Inflammatory macrophage treated with lipopolysaccharide for 1 hour (primary cell): Measurements from ENCODE around the gene IREB2.
"Not testable (repeated sequence)": the region's sequence is repeated elsewhere in the genome, so short reads cannot be mapped to it uniquely, and the experiment has no call there.

Experiments
- DNase-seq, 2 donors: peaks; one replicate each; pipeline ENCODE4 v3.0.0-alpha.2; 2020 to 2022

IREB2 gene, protein sequence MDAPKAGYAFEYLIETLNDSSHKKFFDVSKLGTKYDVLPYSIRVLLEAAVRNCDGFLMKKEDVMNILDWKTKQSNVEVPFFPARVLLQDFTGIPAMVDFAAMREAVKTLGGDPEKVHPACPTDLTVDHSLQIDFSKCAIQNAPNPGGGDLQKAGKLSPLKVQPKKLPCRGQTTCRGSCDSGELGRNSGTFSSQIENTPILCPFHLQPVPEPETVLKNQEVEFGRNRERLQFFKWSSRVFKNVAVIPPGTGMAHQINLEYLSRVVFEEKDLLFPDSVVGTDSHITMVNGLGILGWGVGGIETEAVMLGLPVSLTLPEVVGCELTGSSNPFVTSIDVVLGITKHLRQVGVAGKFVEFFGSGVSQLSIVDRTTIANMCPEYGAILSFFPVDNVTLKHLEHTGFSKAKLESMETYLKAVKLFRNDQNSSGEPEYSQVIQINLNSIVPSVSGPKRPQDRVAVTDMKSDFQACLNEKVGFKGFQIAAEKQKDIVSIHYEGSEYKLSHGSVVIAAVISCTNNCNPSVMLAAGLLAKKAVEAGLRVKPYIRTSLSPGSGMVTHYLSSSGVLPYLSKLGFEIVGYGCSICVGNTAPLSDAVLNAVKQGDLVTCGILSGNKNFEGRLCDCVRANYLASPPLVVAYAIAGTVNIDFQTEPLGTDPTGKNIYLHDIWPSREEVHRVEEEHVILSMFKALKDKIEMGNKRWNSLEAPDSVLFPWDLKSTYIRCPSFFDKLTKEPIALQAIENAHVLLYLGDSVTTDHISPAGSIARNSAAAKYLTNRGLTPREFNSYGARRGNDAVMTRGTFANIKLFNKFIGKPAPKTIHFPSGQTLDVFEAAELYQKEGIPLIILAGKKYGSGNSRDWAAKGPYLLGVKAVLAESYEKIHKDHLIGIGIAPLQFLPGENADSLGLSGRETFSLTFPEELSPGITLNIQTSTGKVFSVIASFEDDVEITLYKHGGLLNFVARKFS

DNA sequence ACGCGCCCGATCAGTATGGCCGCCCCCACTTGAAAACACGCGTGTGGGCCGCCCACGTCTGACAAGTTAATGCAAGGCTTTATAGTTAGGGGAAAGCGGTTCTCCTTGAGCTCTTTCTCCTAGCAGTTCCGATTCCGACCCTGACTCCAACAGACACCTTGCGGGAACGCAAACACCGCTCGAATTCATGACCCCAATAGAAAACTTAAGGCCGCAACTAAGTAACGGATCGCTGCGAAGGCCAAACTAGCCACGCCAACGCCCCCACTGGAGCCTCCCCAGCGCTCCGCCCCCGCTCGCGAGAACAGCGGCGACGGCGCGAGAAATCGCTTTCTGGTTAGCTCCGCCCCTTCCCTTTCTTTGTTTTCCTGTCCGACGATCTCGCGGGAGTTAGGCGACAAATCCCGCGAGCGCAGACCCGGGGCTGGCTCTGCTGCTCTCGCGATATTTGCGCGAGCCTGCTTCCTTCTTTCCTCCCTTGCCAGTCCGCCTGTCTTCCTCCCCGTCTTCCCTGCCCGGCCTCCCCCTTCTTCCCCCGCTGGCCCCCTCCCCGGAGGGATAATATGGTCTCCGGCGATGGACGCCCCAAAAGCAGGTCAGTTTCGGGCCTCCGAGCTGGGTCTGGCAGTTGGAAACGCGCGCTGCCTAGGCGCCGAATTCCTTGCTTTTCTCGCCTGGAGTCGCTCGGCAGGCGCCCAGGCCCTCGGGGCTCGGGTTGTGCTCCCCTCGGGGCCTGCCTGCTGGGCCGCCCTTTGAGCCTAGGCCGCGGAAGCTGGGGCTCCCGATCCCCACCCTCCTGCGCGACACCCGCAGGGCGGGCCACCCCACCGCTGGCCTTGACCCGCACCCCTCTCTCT lies at the start of gene IREB2:
Gene IREB2, plus strand, starts transcription at position 455 of the 857 bp plus-strand sequence. Its CDS starts 122 bp downstream, at position 577.
- DNase-seq = peak; percentile 96 to 99

DNA sequence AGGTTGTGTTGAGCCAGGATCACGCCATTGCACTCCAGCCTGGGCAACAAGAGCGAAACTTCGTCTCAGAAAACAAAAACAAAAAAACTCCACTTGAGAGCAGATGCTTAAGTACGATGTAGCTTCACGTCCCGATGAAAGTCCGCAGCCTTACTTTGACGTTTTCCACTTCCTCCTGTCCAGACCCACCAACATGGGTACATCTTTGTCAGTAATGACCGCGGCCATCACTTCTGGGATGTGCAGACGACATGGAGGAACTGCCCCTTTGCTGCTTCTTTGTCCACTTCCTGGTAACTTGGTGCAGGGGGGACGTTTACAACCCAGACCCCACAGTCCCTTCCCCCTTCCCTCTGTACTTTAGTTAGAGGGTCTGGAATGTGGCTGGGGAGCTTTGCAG lies 49.2 kb upstream of the IREB2 start:
- no peak for DNase-seq

DNA sequence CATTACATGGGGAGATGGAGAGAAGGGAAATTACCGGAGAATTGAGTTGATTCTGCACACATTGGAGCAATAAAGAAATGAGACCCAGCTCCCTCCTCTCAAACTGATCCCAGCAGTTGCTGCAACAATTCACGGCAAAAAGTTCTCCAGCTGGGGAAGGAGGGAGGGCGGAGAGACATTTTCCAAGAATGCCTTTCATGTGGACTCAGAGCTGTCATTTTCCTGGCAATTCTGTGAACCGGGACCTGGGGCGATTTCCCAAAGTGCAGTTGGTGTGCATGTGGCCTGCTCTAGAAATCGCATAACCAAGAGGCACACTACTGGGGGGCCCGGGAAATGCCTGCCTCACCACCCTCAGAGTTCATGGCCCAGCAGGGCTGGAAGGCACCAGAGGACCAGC lies 48.7 kb upstream of the IREB2 start:
- no peak for DNase-seq

DNA sequence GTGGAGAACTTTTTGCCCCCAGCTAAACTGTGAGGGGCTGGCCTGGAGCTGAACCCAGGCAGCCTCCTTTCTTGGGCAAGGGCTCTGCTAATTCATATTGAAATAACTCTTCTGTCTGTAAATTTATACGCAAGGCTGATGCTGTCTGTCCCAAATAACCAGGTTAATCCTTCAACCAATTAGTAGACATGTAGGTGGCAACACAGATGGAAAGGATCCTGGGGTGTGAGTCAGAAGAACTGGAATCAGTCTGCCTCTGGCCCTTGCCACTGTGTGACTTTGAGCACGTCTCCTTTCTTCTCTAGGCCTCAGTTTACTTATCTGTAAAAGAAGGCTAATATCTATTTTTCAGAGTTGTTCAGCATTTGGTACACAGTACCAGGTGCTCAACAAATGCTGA lies 48.3 kb upstream of the IREB2 start:
- DNase-seq = no peak

DNA sequence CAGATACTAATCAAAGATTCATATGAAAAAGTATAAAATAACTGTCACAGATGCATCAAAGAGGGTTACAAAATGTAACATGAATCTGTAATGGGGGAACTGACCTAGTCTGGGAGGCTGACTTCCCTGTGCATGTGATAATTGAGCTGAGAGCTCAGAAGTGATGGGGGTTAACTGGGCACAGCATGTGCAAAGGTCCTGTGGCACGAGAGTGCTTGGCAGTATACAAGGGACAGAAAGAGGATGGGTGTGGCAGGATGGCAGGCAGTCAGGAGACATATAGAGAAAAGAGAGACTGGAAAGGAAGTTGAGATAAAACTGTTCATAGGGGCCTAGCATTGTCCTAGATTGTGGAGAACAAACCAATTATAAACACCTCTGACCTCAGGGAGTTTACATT lies 47.8 kb upstream of the IREB2 start:
- no peak for DNase-seq

DNA sequence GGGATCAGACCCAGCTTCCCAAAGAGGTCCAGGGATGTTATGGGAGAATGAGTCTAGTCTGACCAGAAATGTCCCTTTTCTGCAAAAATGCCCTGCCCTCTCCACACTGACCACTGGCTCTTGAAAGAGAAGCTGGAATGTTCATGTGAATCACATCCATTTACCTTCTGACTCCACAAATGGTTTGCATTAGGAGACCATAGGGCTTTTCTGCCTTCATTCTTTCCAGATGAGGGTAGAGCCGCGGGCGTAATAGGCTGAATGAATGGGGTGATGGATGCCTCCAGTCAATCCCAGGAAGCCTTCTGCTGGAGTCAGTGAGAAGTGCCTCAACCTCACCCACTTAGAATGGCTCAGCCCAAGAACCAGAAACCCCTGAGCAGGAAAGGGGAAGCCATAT lies 47.2 kb upstream of the IREB2 start:
- DNase-seq = no peak

DNA sequence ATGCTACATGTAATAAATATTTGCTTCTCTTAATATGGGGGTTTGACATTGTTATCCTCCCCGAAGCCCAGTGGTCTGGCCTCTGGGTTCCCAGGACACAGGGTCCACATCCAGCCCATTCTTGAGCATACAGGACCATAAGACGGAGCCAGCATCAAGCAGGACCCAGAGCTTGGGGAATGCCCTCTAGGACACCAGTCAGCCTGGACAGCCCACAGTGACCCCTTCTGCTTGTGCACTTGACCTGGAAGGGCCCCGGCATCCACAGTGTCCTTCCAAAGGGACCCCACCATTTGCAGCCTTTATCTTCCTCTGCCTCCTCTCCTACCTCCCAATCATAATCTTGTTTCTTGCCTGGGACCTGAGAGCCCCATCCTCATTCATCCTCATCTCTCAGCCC lies 46.2 kb upstream of the IREB2 start:
- DNase-seq = no peak

DNA sequence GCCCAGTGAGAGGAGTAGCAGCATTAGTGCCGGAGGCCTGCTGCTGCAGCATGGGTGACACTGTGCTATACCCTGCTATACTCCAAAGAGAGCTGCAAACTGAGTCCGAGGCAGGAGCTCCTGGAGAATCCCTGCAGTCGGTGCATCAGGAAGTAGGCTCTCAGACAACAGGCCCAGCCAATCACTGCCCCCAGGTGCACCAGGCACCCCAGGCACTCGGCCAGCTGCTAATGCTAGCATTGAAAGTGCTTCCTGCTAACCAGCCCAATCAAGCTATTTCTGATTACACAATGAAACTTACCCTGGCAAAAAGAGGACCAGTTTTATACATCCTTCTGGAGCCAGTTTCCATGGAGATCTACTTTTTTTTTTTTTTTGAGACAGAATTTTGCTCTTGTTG lies 45.6 kb upstream of the IREB2 start:
- no peak for DNase-seq

DNA sequence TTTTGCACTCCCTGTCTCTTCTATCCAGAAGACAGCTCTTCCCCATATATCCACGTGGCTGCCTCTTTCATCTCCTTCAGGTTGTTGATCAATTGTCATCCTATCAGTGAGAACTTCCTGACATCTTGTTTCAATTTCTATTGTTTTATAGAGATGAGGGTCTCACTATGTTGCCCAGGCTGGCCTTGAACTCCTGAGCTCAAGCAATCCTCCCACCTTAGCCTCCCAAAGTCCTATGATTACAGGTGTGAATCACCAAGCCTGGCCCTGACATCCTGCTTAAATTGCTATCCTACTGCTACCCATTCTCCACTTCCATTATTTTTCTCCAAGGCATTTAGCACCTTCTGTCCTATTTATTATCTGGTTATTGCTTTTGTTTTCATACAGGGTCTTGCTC lies 44.9 kb upstream of the IREB2 start:
- DNase-seq = no peak

DNA sequence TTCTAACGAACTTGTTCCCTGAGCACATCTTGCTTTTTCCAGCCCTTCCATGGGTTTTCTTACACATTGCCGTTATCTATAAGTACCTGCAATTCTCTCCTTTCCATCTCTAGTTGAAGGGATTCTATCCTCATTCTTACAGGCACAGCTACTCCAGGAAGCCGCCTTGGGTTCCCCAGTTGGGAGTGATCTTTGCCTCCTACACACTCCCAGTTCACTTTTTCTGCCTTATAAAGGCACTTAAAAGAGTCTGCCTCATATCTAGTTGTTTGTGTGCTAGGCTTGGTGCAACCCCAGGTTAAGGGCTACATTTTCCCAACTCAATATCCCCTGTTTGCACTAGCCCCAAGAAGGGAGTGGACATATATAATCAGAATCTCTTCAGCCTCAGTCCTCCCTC lies 44.0 kb upstream of the IREB2 start:
- DNase-seq = peak; percentile 36 to 47

DNA sequence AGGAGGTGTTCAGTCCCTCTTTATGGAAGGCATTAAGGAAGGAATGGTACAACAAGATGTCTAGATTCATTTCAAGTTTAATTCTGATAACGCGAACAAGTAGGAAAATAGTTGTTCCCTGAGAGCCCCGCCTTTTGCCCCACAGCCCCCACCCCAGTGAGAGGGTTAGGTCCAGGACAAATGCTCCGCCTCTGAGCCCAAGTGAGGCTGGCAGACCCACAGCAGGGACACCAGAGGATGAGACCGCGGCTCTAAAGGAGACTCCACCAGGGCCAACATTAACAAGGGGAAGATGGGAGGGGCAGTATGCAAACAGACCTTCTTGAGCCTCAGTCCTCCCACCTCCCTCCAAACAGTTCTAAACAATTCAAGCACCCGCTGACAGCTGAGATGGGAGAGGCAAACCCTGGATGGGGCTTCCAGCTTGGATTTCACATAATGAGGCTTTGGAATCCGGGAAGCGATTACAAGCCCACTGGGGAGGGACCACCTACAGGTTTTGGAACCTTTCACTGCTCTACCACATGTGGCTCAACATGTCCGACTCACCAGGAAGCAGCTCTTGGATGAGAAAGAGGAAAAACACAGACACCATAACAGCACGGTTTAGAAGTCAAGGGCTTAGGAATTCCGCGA lies 42.9 kb upstream of the IREB2 start:
- no peak for DNase-seq

DNA sequence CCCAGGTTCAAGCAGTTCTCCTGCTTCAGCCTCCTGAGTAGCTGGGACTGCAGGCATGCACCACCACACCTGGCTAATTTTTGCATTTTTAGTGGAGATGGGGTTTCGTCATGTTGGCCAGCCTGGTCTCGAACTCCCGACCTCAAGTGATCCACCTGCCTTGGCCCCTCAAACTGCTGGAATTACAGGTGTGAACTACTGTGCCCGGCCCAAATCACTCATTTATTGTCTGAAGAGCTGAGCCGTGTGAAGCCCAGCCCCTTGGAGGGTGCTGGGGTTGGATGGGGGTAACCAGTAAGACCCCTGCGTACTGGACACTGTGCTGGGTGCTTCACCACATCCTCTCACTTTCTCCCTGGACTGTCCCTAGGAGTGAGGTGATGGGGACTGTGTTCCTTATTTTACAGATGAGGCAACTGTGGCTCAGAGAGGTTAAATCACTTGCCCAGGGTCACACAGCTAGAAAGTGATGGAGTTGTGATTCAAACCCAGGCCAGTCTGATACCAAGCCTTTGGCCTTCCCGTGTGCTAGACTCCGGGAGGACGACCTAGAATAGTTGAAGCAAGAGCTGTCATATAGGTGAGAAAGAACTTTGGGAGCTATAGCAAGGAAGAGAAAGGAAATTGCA lies 41.7 kb upstream of the IREB2 start:
- DNase-seq = no peak

DNA sequence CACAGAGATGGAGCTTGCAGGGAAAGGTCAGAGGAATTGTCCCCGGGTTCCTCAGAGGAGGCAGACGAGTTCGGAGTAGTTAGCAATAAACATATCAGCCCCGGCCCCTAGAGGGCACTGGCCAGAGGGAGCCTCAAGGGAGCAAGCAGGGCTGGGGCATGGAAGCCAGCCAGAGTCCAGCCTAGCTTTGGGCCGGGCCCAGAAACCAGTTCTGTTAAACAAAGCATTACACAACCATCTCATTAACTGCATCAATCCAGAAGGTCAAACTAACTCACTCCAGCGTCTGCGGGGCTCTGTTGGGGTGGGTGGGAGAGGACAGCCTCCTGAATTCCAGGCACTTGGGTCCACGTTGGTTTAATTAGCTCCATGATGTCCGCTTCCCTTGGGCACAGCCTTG lies 41.0 kb upstream of the IREB2 start:
- no peak for DNase-seq

DNA sequence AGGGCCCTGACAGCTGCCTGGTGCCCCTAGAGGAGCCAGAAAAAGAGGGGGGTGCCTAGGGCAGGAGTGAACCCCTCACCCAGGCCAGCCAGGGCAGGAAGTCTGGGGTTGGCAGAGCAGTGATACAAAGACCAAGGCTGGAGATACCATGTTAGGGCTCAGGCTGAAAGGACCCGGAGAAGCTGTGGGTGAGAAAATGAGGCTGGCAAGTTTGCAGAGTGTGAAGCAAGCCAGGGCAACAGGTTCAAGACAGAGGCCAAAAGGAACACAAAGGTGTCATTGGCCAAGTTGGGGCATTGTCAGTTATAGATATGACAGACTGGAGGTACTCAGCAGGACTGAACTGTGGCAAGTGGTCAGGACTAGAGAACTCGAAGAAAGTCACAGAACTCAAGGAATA lies 40.6 kb upstream of the IREB2 start:
- DNase-seq = no peak

DNA sequence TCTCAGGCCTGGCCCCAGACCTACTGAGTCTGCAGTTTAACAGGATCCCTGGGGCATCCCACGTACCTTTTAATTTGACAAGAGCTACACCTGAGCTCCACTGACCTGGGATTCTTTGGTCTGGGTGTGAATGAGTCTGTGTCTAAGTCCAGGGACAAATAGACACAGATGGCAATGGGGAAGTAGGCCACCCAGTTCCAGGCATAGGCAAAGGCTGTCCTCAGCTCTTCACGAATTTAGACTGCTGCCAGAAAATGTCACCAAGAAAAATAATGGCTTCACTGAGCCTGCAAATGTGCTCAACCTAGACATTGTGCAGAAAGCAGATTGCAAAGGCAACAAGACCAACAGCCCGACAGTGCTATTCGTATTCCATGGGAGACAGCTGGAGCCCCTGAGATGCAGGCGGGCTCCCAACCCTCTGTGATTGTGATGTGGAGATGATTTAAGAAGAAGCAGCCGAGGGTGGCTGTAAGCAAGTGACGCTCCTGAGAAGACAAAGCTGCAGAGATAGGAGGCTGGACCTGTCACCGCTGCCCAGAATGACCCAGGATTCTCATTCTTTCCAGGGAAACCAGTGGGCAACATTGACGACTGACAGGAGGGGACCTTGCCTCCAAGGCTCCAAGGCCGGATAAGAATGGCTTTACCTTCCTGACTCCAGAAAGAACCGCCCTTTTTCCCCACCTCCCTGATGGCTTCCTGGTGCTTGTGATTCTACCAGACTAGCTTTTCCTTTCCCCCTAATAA lies 39.8 kb upstream of the IREB2 start:
- no peak for DNase-seq

DNA sequence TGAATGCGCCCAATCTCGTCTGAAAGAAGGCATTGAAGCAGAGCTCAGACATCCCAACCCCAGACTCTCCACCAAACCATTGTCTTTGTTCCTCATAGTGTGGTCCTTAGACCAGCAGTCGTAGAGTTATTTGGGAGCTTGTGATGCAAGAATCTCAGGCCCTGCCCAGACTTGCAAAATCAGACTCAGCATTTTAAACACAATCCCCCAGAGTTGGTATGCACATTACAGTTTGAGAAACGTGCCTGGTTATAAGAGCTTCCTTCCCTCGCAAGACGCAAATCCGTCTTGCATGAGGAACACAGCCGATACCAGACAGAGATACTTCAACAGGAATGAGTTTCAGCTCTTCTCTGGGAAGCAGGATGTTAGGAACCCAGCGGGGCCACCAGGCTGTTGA lies 38.9 kb upstream of the IREB2 start:
- DNase-seq = peak in 1 of 2 donors; percentile 41

DNA sequence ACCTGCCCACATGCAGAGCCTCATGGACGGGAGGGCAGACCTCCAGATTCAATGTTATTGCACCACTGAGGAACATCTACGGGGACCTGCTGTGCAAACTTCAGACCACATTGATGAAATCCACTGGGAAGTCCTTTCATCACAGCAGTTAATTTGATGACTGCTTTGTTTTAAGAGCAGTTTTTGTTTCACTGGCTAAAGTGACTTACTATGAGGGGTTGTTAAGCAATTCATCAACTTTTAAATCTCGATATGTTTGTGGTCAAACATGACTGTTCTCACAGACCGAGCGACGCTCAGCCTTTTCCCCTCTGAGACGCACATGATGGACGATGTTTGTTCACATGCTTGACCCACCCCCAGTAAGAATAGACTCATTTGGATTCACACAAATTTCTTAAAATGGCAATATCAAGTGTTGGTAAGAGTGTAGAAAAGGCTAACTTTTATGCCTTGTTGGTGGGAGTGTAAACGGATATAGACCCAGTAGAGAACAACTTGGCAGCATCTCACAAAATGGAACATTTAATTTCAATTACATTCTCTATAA lies 35.9 kb upstream of the IREB2 start:
- peak; percentile 33 to 52 for DNase-seq

DNA sequence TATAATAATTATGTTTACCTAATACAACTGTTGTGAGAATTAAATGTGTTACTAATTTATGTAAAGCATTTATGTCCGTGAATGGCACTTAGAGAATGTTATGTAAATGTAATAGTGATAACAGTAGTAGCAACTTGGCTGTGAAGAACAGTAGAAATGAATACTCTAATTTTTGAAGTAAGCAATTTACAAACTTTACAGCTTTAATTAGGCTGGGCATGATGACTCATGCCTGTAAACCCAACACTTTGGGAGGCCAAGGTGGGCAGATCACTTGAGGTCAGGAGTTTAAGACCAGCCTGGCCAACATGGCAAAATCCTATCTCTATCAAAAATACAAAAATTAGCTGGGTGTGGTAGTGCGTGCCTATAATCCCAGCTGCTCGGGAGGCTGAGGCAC lies 33.9 kb upstream of the IREB2 start:
- no peak for DNase-seq

DNA sequence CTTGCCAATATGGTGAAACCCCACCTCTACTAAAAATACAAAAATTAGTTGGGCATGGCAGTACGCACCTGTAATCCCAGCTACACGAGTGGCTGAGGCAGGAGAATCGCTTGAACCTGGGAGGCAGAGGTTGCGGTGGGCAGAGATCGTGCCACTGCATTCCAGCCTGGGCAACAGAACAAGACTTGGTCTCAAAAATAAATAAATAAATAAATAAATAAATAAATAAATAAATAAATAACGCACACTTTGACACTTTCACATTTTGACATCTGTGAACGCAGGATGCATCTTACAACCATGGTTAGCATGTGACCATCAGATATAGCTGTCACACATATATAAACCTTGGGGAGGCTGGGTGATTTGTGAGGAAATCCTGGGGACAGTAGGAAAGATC lies 33.2 kb upstream of the IREB2 start:
- DNase-seq = not testable (repeated sequence)

DNA sequence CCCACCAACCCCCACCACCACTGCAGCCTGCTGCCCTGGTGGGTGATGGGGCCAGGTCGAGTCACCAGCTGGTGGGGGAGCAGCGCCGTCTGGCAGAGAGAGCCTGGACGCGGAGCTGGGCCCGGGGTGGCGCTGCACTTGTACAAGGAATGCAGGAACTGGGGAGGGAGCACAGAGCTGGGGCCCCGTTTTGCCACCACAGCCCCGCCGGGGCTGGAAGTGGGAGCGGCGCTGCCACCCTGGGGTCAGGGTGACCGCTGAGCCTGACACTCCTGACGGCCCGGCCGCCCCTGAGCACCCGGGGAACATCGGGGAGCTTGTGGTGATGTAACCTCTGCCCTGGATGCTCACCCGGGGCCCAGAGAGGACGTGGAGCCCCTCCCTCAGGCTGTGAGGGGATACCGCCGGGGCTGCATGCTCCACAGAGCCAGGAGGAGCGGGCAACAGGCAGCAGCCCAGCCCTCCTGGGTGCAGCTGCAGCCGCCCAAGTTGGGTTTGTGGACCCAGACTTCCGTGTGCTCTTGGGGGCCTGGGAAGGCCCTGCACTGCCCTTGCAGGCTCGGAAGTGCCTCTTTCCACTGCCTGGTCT lies 32.6 kb upstream of the IREB2 start:
- DNase-seq = no peak
